HepG2 (cell line): ENCODE results near the gene CAMSAP1. TPM values are rescaled to one million over a fixed set of nuclear protein-coding genes. Genes with fewer than 3 reads are reported as not detected.

Experiments used
- ATAC-seq: fragments of 200-7000 bp; cut with Tn5 transposase; 3 replicates; pipeline ENCODE4 v1.9.1; 2020; ENCODE audit warnings: mild to moderate bottlenecking, moderate library complexity
- BruUV-seq: library from RNA; stranded (reverse); fragments of 400-500 nt; replicated peaks from 2 replicates; lab custom pipeline; 2021; lab: Mats Ljungman, UMichigan
- CTCF ChIA-PET: fragments of 300-600 bp; formaldehyde crosslinking; extraction: SDS; loops from one replicate; lab custom pipeline; 2021; ENCODE audit warnings: low total read pairs, inconsistent platforms, low intra/inter-chr PET ratio; lab: Yijun Ruan, JAX
- POLR2A ChIA-PET: fragments of 350-600 bp; sonication (Branson Sonifier 250); formaldehyde crosslinking; loops from one replicate; lab custom pipeline; 2020; ENCODE audit warnings: antibody characterized with exemption, inconsistent platforms; lab: Yijun Ruan, JAX
- DNase-seq: peaks from one replicate; pipeline ENCODE4 v3.0.0-alpha.2; 2015; ENCODE audit warnings: low spot score
- FAIRE-seq: peaks from 3 replicates; lab custom pipeline; 2011; peaks lifted over from hg19 to GRCh38; lab: Jason Lieb, UNC
- H2AFZ ChIP-seq: one replicate; pipeline ENCODE4 v1.6.1; 2011; ENCODE audit warnings: low read length, inconsistent platforms
- H3K27ac ChIP-seq: fragments of 300-600 bp; 3 replicates; pipeline ENCODE4 v1.8.0; 2011; ENCODE audit warnings: mixed run types, mild to moderate bottlenecking, mixed read lengths, low read length, inconsistent platforms; ENCODE audit not compliant: insufficient read depth; ENCODE audit errors: extremely low read length
- H3K27me3 ChIP-seq, 2 experiments: fragments of 200-600 bp in 1 of 2; 2 replicates in 1 of 2; 3 replicates in 1 of 2; pipeline versions ENCODE4 v1.6.0 to v1.8.0; 2011; ENCODE audit warnings: low read length in 2 of 2, mild to moderate bottlenecking in 2 of 2, moderate library complexity in 2 of 2, inconsistent platforms in 1 of 2; ENCODE audit not compliant: insufficient read depth in 2 of 2, control insufficient read depth in 1 of 2
- H3K36me3 ChIP-seq, 2 experiments: fragments of 200-600 bp in 1 of 2; replicated peaks in 1 of 2; 2 replicates in 1 of 2; 3 replicates in 1 of 2; pipeline versions ENCODE4 v1.5.1 to v1.8.0; 2011; ENCODE audit warnings: low read length in 2 of 2, inconsistent platforms in 1 of 2; ENCODE audit not compliant: insufficient read depth in 2 of 2, control insufficient read depth in 1 of 2
- H3K4me1 ChIP-seq: 2 replicates; pipeline ENCODE4 v1.5.1; 2012; ENCODE audit warnings: low read length, inconsistent platforms; ENCODE audit not compliant: insufficient read depth
- H3K4me2 ChIP-seq: 2 replicates; pipeline ENCODE4 v1.6.0; 2011; ENCODE audit warnings: low read depth, low read length, inconsistent platforms
- H3K4me3 ChIP-seq, 3 experiments: fragments of 200-600 bp in 1 of 3; sonication (generic), shearing (Covaris generic) in 1 of 3; replicated peaks in 1 of 3; 2 replicates each; pipeline ENCODE4 v1.5.1; 2011 to 2016; ENCODE audit warnings: low read length in 3 of 3, inconsistent platforms in 2 of 3, low read depth in 2 of 3, mild to moderate bottlenecking in 2 of 3, control low read depth in 1 of 3, mixed read lengths in 1 of 3; ENCODE audit not compliant: insufficient read depth in 1 of 3
- H3K79me2 ChIP-seq: one replicate; pipeline ENCODE4 v1.6.1; 2011; ENCODE audit warnings: low read length, inconsistent platforms; ENCODE audit not compliant: insufficient read depth
- H3K9ac ChIP-seq: 2 replicates; pipeline ENCODE4 v1.6.0; 2011; ENCODE audit warnings: mild to moderate bottlenecking, low read depth, low read length, inconsistent platforms; ENCODE audit not compliant: insufficient read depth
- H3K9me3 ChIP-seq: 2 replicates; pipeline ENCODE4 v1.5.1; 2012; ENCODE audit warnings: mild to moderate bottlenecking, low read length
- H4K20me1 ChIP-seq: 2 replicates; pipeline ENCODE4 v1.6.0; 2011; ENCODE audit warnings: inconsistent platforms, mild to moderate bottlenecking, low read length, moderate library complexity; ENCODE audit not compliant: insufficient read depth
- FIP1L1 ChIP-seq: fragments of 200-400 bp; formaldehyde crosslinking; IDR thresholded peaks from 2 replicates; pipeline ENCODE4 v1.6.1; 2018; ENCODE audit warnings: low read depth, mild to moderate bottlenecking, low read length, moderate library complexity, borderline replicate concordance; ENCODE audit not compliant: insufficient read depth
- FOXK2 ChIP-seq: fragments of 450-650 bp; IDR thresholded peaks from 2 replicates; pipeline ENCODE4 v1.6.1; 2016
- SOX5 ChIP-seq: IDR thresholded peaks from 2 replicates; pipeline ENCODE4 v1.6.1; 2016; ENCODE audit warnings: borderline replicate concordance
- TEF ChIP-seq: sonication (generic); formaldehyde crosslinking; IDR thresholded peaks from 2 replicates; pipeline ENCODE4 v1.5.0; 2020; ENCODE audit warnings: missing genetic modification reagents
- TFE3 ChIP-seq: IDR thresholded peaks from 2 replicates; pipeline ENCODE4 v1.6.1; 2016
- ZNF143 ChIP-seq: sonication (generic); formaldehyde crosslinking; IDR thresholded peaks from 2 replicates; pipeline ENCODE4 v1.4.0; 2020; ENCODE audit warnings: missing genetic modification reagents
- ZNF180 ChIP-seq: sonication (generic); formaldehyde crosslinking; IDR thresholded peaks from 2 replicates; pipeline ENCODE4 v1.4.0; 2020; ENCODE audit warnings: low read depth, missing genetic modification reagents, borderline replicate concordance
- ZNF839 ChIP-seq: sonication (generic); formaldehyde crosslinking; IDR thresholded peaks from 2 replicates; pipeline ENCODE4 v1.4.0; 2020; ENCODE audit warnings: missing genetic modification reagents, mild to moderate bottlenecking, borderline replicate concordance
- WGBS: methylation state at CpG from one replicate; pipeline ENCODE4 v1.1.6; 2017; ENCODE audit warnings: low lambda C conversion rate; 5-methylcytosine and 5-hydroxymethylcytosine counted together
- in situ Hi-C: cut with HindIII; loops from 2 replicates; pipeline ENCODE4 v1.10.0; 2017; ENCODE audit warnings: low pct_unique_long_range_greater_than_20kb; ENCODE audit not compliant: extremely low pct_ligation_motif_present
- intact Hi-C: fragments of 100-400 bp; cut with micrococcal nuclease; formaldehyde crosslinking; loops from one replicate; pipeline ENCODE4 v1.10.0; 2022; ENCODE audit not compliant: unreplicated experiment
- polyA plus RNA-seq, 8 experiments: library from polyadenylated mRNA; depleted of rRNA in 3 of 8; stranded (reverse) in 7 of 8; unstranded in 1 of 8; fragments of >200 nt; fragmentation: Illumina TruSeq in 4 of 8; extraction: Trizol in 4 of 8; gene quantifications; 2 replicates each; pipeline versions ENCODE4 v1.2.1 to v1.2.3, GENCODE V29; 2011 to 2016; ENCODE audit warnings: low read depth in 4 of 8, missing spikeins in 1 of 8, mixed read lengths in 1 of 8; ENCODE audit not compliant: insufficient read depth in 1 of 8
- total RNA-seq, 5 experiments: library from RNA; depleted of rRNA; stranded (reverse); fragments of >200 nt; fragmentation: Illumina TruSeq; extraction: Trizol; gene quantifications; 2 replicates each; pipeline ENCODE4 v1.2.3, GENCODE V29; 2016; ENCODE audit warnings: low read depth in 1 of 5

The CAMSAP1 gene
- total and polyA plus RNA-seq, 2 of the 13 experiments (the other 11 are each of a cell fraction or from before 2014, with no cell fraction given) = 3.8 to 12.4 TPM

GRCh38 chr9:135903786-135904520 is 3.4 kb downstream of the CAMSAP1 start (continued):
- TF ChIP-seq TFE3 (CRISPR knock-in tag) (no peak), ZNF839 (no peak), TEF (CRISPR knock-in tag) (no peak)

- no peak overlapping the region for H3K4me3 ChIP-seq
- POLR2A ChIA-PET = no interaction called here
- no TSS peak for BruUV-seq
- no peaks in the 10 kb centered on the region; a peak in 1 of 5 replicates for H3K36me3 ChIP-seq
- CTCF ChIA-PET = no interaction called here
- no peak for TF ChIP-seq ZNF143 (CRISPR knock-in tag)
- TF ChIP-seq FOXK2 = no peak
- TF ChIP-seq ZNF180 (CRISPR knock-in tag) = no peak
- TF ChIP-seq FIP1L1 = no peak
- no peak for TF ChIP-seq SOX5 (CRISPR knock-in tag)
- TF ChIP-seq, all 625 proteins: peak for 0
- H3K4me2 ChIP-seq = no peak overlapping the region
- ATAC-seq (no peak), DNase-seq (no peak), FAIRE-seq (no peak)
- no peak overlapping the region for H2AFZ ChIP-seq
- H3K27ac ChIP-seq = no peak overlapping the region
- H3K27me3 ChIP-seq = no peaks in the 10 kb centered on the region
- H4K20me1 ChIP-seq = peaks cover 29% of the 10 kb centered on the region
- H3K4me1 ChIP-seq = peaks cover 54% of the 10 kb centered on the region
- in situ Hi-C loops = no loop called here
- H3K9ac ChIP-seq = no peak overlapping the region
- 89% methylated on average over 3 of the region's 3 CpGs for WGBS
- intact Hi-C loops = no loop called here
- H3K79me2 ChIP-seq = peaks cover 78% of the 10 kb centered on the region
- no peaks in the 10 kb centered on the region for H3K9me3 ChIP-seq
Measured at GRCh38 chr9:135903358-135903656, 4.0 kb downstream of the CAMSAP1 start.
